Left colon (tissue), 2 donors: ENCODE data around the gene TMEM141. TPM values are rescaled to one million over a fixed set of nuclear protein-coding genes. Genes with fewer than 3 reads are reported as not detected.
A peak's percentile ranks its signal among the peaks of the same experiment; 100 is the strongest.

Experiments used
- ATAC-seq: fragments of 200-7000 bp; cut with Tn5 transposase; one replicate; pipeline ENCODE4 v1.9.1; 2020; ENCODE audit warnings: mild to moderate bottlenecking, moderate library complexity
- DNase-seq, 2 donors: peaks; one replicate each; pipeline ENCODE4 v3.0.0-alpha.2; 2020
- intact Hi-C, 2 donors: fragments of 100-400 bp; cut with DNase I in 1 of 2; cut with micrococcal nuclease in 1 of 2; formaldehyde crosslinking; loops; one replicate each; pipeline versions ENCODE4 v1.11.2 to v1.14.0; 2022; cut with DNase I, micrococcal nuclease
- total RNA-seq, 2 donors: library from RNA; stranded (reverse); fragmentation: NEBNext Ultra II Directional; extraction: Animal tissue kit (Norgen Biotek cat#: 25700); gene quantifications; one replicate each; pipeline ENCODE4 v1.2.1, GENCODE V29; 2021
- donor health status: DM: no; HTN: no; CAD: no.
- donor health status: DM: yes; HTN: yes; CAD: no.

Gene TMEM141
- total RNA-seq, 2 donors from 2014 or later = 239 to 377 TPM

- DNase-seq (no peak), ATAC-seq (no peak)
Measured at GRCh38 chr9:136803551-136804508, 12.7 kb downstream of the TMEM141 start.

GRCh38 chr9:136804509-136805206 lies 13.5 kb downstream of the TMEM141 start:
- intact Hi-C loops = no loop called here
- no peak for DNase-seq
- ATAC-seq = no peak

More at GRCh38 chr9:136803551-136804508, 12.7 kb downstream of the TMEM141 start:
- intact Hi-C loops = no loop called here

- intact Hi-C loops = no loop called here
- ATAC-seq (no peak), DNase-seq (no peak)
Measured at GRCh38 chr9:136805207-136805740, 14.1 kb downstream of the TMEM141 start.

- ATAC-seq = no peak
- intact Hi-C loops = no loop called here
- DNase-seq = no peak
Measured at GRCh38 chr9:136806067-136806466, 14.9 kb downstream of the TMEM141 start.

GRCh38 chr9:136806631-136807201 lies 15.6 kb downstream of the TMEM141 start:
- intact Hi-C loops = no loop called here
- DNase-seq = no peak
- ATAC-seq = peak; percentile 4

- intact Hi-C loops = no loop called here
- DNase-seq (peak; percentile 71 to 80), ATAC-seq (peak; percentile 77)
Measured at GRCh38 chr9:136807281-136808074, 16.3 kb downstream of the TMEM141 start, which contains the start of gene RABL6. Gene RABL6, plus strand, starts transcription at chr9:136807948. Its CDS starts 249 bp downstream, at chr9:136808197.

GRCh38 chr9:136808075-136808805 lies 17.1 kb downstream of the TMEM141 start:
- ATAC-seq = peak; percentile 42
- intact Hi-C loops = no loop called here
- DNase-seq = peak in 1 of 2 donors; percentile 56

GRCh38 chr9:136808806-136809158 lies 17.6 kb downstream of the TMEM141 start:
- ATAC-seq = peak; percentile 16
- intact Hi-C loops = no loop called here
- no peak for DNase-seq

- ATAC-seq (no peak), DNase-seq (no peak)
- intact Hi-C loops = no loop called here
Measured at GRCh38 chr9:136814725-136815421, 23.7 kb downstream of the TMEM141 start.

GRCh38 chr9:136815422-136815782 lies 24.3 kb downstream of the TMEM141 start:
- no peak for ATAC-seq
- no peak for DNase-seq
- intact Hi-C loops = no loop called here

GRCh38 chr9:136820971-136821825 lies 30.1 kb downstream of the TMEM141 start:
- ATAC-seq (no peak), DNase-seq (no peak)
- intact Hi-C loops = no loop called here

- DNase-seq = no peak
- ATAC-seq = no peak
- intact Hi-C loops = no loop called here
Measured at GRCh38 chr9:136821826-136822544, 30.8 kb downstream of the TMEM141 start.

- ATAC-seq = no peak
- DNase-seq = no peak
- intact Hi-C loops = no loop called here
Measured at GRCh38 chr9:136823136-136824046, 32.2 kb downstream of the TMEM141 start.

- intact Hi-C loops = no loop called here
- ATAC-seq (peak; percentile 8), DNase-seq (no peak)
Measured at GRCh38 chr9:136824496-136825225, 33.5 kb downstream of the TMEM141 start.
